Calu3 (cell line): Measurements from ENCODE around the gene MAST3. TPM values are rescaled to one million over a fixed set of nuclear protein-coding genes. Genes with fewer than 3 reads are reported as not detected.
A peak's percentile ranks its signal among the peaks of the same experiment; 100 is the strongest.

Experiments
- BruUV-seq: library from RNA; stranded (reverse); fragments of 400-500 nt; replicated peaks from 2 replicates; lab custom pipeline; 2021; lab: Mats Ljungman, UMichigan
- CTCF ChIA-PET: fragments of 300-600 bp; sonication (Branson Sonifier 250); formaldehyde crosslinking; loops from one replicate; lab custom pipeline; 2022; ENCODE audit warnings: antibody characterized with exemption; lab: Charles Lee
- DNase-seq: peaks from one replicate; pipeline ENCODE4 v3.0.0; 2022
- H3K27ac Mint-ChIP-seq: one replicate; pipeline ENCODE4 v1.8.0; 2022; ENCODE audit warnings: mixed read lengths; ENCODE audit not compliant: unreplicated experiment
- H3K27me3 Mint-ChIP-seq: one replicate; pipeline ENCODE4 v1.8.0; 2022; ENCODE audit warnings: mixed read lengths; ENCODE audit not compliant: unreplicated experiment
- H3K36me3 Mint-ChIP-seq: one replicate; pipeline ENCODE4 v1.8.0; 2022; ENCODE audit warnings: mild to moderate bottlenecking, moderate library complexity, mixed read lengths; ENCODE audit not compliant: insufficient read depth, unreplicated experiment
- H3K4me1 Mint-ChIP-seq: one replicate; pipeline ENCODE4 v1.8.0; 2022; ENCODE audit warnings: mild to moderate bottlenecking, low read depth, mixed read lengths; ENCODE audit not compliant: unreplicated experiment
- H3K4me3 Mint-ChIP-seq: one replicate; pipeline ENCODE4 v1.8.0; 2022; ENCODE audit warnings: mild to moderate bottlenecking, low read depth, moderate library complexity, mixed read lengths; ENCODE audit not compliant: unreplicated experiment
- H3K9me3 Mint-ChIP-seq: one replicate; pipeline ENCODE4 v1.8.0; 2022; ENCODE audit warnings: low read depth, mixed read lengths; ENCODE audit not compliant: unreplicated experiment
- intact Hi-C: fragments of 100-400 bp; cut with micrococcal nuclease; formaldehyde crosslinking; loops from one replicate; pipeline ENCODE4 v1.10.0; 2022; ENCODE audit not compliant: unreplicated experiment
- total RNA-seq: library from RNA; stranded (reverse); gene quantifications from 2 replicates; pipeline ENCODE4 v1.2.3, GENCODE V29; 2022
- TF ChIP-seq, protein P1 (sequence below): fragments of 200-600 bp; IDR thresholded peaks from one replicate; pipeline ENCODE4 v1.8.0; 2022; ENCODE audit warnings: antibody characterized with exemption; ENCODE audit not compliant: unreplicated experiment

Gene MAST3
- total RNA-seq, 1 experiment from 2014 or later, result 5.9 TPM

GRCh38 chr19:18059902-18060301 is 37.7 kb upstream of the MAST3 start:
- CTCF ChIA-PET, result interaction anchor here (0.6 kb wide), 1 partner anchor 294 kb away, joined by 4 read pairs; no protein-coding TSS in a partner anchor
- no peaks in the 10 kb centered on the region for H3K36me3 Mint-ChIP-seq
- no peaks in the 10 kb centered on the region for H3K27me3 Mint-ChIP-seq
- intact Hi-C loops, result no loop called here
- TF ChIP-seq, protein P1, sequence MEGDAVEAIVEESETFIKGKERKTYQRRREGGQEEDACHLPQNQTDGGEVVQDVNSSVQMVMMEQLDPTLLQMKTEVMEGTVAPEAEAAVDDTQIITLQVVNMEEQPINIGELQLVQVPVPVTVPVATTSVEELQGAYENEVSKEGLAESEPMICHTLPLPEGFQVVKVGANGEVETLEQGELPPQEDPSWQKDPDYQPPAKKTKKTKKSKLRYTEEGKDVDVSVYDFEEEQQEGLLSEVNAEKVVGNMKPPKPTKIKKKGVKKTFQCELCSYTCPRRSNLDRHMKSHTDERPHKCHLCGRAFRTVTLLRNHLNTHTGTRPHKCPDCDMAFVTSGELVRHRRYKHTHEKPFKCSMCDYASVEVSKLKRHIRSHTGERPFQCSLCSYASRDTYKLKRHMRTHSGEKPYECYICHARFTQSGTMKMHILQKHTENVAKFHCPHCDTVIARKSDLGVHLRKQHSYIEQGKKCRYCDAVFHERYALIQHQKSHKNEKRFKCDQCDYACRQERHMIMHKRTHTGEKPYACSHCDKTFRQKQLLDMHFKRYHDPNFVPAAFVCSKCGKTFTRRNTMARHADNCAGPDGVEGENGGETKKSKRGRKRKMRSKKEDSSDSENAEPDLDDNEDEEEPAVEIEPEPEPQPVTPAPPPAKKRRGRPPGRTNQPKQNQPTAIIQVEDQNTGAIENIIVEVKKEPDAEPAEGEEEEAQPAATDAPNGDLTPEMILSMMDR, result no peak
- no peak overlapping the region for H3K27ac Mint-ChIP-seq
- H3K4me1 Mint-ChIP-seq, result peaks cover 8% of the 10 kb centered on the region
- H3K9me3 Mint-ChIP-seq, result no peaks in the 10 kb centered on the region
- BruUV-seq, result no TSS peak
- no peak for DNase-seq
- no peak overlapping the region for H3K4me3 Mint-ChIP-seq

DNA sequence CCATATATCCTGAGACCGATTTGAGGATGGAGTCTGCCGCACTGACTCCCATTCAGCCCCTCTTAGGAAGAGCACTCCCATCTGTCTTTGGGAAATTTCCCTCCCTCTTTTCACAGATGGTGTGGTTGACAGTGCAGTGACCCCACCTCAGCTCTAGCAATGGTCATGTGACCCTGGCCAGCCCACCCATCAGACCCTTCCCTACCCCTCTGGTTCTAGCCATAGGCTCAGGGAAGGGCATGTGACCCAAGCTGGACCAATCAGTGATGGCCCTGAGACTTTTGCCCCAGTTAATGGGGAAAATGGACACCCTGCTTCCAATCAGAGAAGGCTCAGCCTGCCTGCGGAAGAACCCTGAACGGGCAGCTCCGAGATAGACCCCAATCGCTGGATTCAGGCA is 37.1 kb upstream of the MAST3 start:
- intact Hi-C loops, result no loop called here
- H3K27me3 Mint-ChIP-seq, result no peaks in the 10 kb centered on the region
- H3K9me3 Mint-ChIP-seq, result no peaks in the 10 kb centered on the region
- CTCF ChIA-PET, result no interaction called here
- H3K4me1 Mint-ChIP-seq, result peaks cover 8% of the 10 kb centered on the region
- DNase-seq, result no peak
- H3K36me3 Mint-ChIP-seq, result no peaks in the 10 kb centered on the region
- no peak overlapping the region for H3K4me3 Mint-ChIP-seq
- TF ChIP-seq, protein P1, result no peak
- no peak overlapping the region for H3K27ac Mint-ChIP-seq
- no TSS peak for BruUV-seq

GRCh38 chr19:18062028-18062427 is 35.5 kb upstream of the MAST3 start:
- no TSS peak for BruUV-seq
- TF ChIP-seq, protein P1, result no peak
- no peak overlapping the region for H3K27ac Mint-ChIP-seq
- H3K9me3 Mint-ChIP-seq, result no peaks in the 10 kb centered on the region
- H3K4me3 Mint-ChIP-seq, result no peak overlapping the region
- H3K36me3 Mint-ChIP-seq, result no peaks in the 10 kb centered on the region
- peaks cover 8% of the 10 kb centered on the region for H3K4me1 Mint-ChIP-seq
- DNase-seq, result no peak
- H3K27me3 Mint-ChIP-seq, result no peaks in the 10 kb centered on the region
- CTCF ChIA-PET, result no interaction called here
- intact Hi-C loops, result no loop called here

- no peak overlapping the region for H3K4me3 Mint-ChIP-seq
- no peaks in the 10 kb centered on the region for H3K27me3 Mint-ChIP-seq
- no peaks in the 10 kb centered on the region for H3K9me3 Mint-ChIP-seq
- TF ChIP-seq, protein P1, result no peak
- no peak for DNase-seq
- CTCF ChIA-PET, result no interaction called here
- H3K27ac Mint-ChIP-seq, result peak overlapping the region; percentile 68
- BruUV-seq, result no TSS peak
- peaks cover 3% of the 10 kb centered on the region for H3K4me1 Mint-ChIP-seq
- intact Hi-C loops, result no loop called here
- no peaks in the 10 kb centered on the region for H3K36me3 Mint-ChIP-seq
These were observed 34.1 kb upstream of the MAST3 start for GRCh38 chr19:18063463-18063862.

DNA sequence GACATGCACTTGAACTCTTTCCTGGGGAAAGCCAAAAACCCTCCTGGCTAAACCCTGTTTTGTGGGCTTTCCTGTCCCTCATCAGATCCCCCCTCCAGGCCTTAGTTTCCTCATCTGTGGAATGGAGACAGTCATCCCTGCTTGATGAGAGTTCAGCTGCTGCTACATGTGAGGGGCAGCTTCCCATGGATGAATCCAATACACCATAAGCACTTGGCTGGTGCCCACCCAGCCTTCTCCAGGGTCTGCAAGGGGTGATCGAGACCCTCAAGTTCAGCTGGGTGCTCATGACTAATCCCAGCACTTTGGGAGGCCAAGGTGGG is 32.4 kb upstream of the MAST3 start:
- H3K27me3 Mint-ChIP-seq, result no peaks in the 10 kb centered on the region
- no peak overlapping the region for H3K4me3 Mint-ChIP-seq
- TF ChIP-seq, protein P1, result no peak
- CTCF ChIA-PET, result no interaction called here
- no peaks in the 10 kb centered on the region for H3K9me3 Mint-ChIP-seq
- DNase-seq, result no peak
- intact Hi-C loops, result no loop called here
- peak overlapping the region; percentile 37 for H3K27ac Mint-ChIP-seq
- BruUV-seq, result no TSS peak
- H3K36me3 Mint-ChIP-seq, result no peaks in the 10 kb centered on the region
- no peaks in the 10 kb centered on the region for H3K4me1 Mint-ChIP-seq
